Iris pigment epithelial cell (primary cell): Measurements from ENCODE around the gene RAPSN.

Experiments
- DNase-seq: peaks from one replicate; pipeline ENCODE4 v3.0.0-alpha.2; 2011; ENCODE audit warnings: low read depth

RAPSN gene

GRCh38 chr11:47389577-47390421 lies 59.1 kb downstream of the RAPSN start:
- DNase-seq, result no peak

- DNase-seq, result no peak
Observed at GRCh38 chr11:47388697-47389576, 60.0 kb downstream of the RAPSN start.

GRCh38 chr11:47387944-47388696 lies 60.8 kb downstream of the RAPSN start:
- no peak for DNase-seq
